ENCODE data around the gene NOL4L.

The NOL4L gene

DNA sequence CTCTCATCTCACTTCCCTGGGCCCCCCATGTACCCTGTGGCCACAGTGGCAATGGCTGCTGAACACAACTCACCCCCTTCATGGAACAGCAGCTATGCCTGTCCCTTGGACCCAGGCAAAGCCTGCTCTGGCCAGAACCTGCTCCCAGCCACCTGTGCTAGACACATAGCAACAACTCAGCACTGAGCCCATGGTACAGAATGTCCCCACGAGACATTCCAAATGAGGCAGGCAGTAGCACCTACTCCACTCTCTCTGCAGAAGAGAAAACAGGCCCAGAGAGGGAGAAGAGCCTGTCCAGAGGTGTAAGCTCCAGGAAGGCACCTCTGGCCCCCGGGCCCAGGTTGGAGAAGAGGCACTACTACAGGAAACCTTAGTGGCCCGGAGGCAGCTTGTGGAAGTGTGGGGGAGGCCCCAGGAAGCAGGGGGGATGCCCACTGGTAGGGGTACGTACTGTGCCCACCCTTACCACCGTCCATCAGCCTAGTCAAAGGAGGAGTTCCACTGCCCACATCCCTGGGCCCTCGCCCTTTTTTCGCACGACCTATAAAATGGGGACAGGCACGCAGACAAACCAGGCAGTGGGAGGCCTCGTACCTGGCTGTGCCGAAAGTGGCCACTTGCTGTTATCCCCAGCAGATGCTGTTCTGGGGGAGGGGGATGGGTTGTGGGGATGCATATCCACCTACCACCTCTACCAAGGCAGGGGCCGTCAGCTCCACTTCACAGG, 129.8 kb downstream of the NOL4L start:
- DNase-seq (ENCODE audit: low read depth), result no peak
- TF ChIP-seq MYC (IDR thresholded peaks at IDR 0.05; ENCODE audit: low read depth, low read length) (no peak), POLR2A (IDR thresholded peaks at IDR 0.05; ENCODE audit: extremely low read depth, insufficient read length) (no peak)
- TF ChIP-seq, protein P1, sequence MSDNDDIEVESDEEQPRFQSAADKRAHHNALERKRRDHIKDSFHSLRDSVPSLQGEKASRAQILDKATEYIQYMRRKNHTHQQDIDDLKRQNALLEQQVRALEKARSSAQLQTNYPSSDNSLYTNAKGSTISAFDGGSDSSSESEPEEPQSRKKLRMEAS (IDR thresholded peaks at IDR 0.05; ENCODE audit: low read depth, low read length), result no peak
- TF ChIP-seq, protein P2, sequence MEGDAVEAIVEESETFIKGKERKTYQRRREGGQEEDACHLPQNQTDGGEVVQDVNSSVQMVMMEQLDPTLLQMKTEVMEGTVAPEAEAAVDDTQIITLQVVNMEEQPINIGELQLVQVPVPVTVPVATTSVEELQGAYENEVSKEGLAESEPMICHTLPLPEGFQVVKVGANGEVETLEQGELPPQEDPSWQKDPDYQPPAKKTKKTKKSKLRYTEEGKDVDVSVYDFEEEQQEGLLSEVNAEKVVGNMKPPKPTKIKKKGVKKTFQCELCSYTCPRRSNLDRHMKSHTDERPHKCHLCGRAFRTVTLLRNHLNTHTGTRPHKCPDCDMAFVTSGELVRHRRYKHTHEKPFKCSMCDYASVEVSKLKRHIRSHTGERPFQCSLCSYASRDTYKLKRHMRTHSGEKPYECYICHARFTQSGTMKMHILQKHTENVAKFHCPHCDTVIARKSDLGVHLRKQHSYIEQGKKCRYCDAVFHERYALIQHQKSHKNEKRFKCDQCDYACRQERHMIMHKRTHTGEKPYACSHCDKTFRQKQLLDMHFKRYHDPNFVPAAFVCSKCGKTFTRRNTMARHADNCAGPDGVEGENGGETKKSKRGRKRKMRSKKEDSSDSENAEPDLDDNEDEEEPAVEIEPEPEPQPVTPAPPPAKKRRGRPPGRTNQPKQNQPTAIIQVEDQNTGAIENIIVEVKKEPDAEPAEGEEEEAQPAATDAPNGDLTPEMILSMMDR (IDR thresholded peaks at IDR 0.05; ENCODE audit: low read depth, low read length), result no peak
- no peak overlapping the region for H3K4me3 ChIP-seq (ENCODE audit: low read depth, low read length)

DNA sequence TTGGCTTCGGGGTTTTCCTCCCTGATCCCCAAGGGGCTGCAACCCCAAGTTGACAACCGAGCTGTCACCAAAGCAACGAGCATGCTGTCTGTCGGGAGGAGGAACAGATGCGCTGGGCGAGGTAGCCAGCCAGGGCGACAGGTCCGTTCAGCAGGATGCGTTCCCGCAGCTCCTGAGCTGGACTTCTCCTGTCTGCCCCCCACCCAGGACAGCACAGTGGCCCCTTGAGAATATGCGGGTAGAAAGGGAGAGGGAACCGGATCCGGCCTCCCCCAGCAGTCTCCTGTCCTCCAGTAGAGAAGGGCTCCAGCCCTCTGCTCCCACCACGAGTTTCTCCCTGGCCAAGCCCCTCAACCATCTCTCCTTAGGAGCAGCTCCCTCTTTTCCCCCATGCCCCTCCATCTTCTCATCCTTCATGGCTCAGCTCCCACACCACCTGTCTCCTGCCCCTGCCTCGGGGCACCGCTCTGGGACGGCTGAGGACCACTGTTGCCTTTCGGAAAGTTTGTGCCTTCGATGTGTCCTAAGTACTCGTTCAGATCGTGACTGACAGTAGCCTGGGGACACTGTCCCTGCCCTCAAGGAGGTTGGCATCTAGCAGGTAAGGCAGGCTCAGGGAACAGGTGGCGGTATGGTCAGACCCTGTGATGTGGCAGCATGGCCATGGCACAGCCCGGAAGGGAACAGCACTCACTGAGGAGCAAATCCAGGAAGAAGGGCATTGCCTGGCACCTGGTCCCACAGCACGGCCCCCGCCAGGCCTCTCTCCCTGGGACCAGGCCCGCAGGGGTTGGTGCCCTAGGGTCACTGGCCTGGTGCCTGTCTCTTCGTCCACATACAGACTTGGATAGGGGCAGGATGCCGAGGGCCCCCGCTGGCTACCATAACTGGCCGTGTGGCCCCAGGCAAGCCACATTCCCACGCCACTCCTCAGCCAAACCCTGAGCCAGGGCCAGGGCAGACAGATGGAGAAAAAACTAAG, 130.7 kb downstream of the NOL4L start:
- no peak overlapping the region for H3K4me3 ChIP-seq (ENCODE audit: low read depth, low read length)
- TF ChIP-seq, protein P2 (IDR thresholded peaks at IDR 0.05; ENCODE audit: low read depth, low read length), result no peak
- TF ChIP-seq MYC (IDR thresholded peaks at IDR 0.05; ENCODE audit: low read depth, low read length), result no peak
- TF ChIP-seq, protein P1 (IDR thresholded peaks at IDR 0.05; ENCODE audit: low read depth, low read length), result no peak
- TF ChIP-seq POLR2A (IDR thresholded peaks at IDR 0.05; ENCODE audit: extremely low read depth, insufficient read length), result no peak
- DNase-seq (ENCODE audit: low read depth), result no peak

- H3K4me3 ChIP-seq (ENCODE audit: low read depth, low read length), result no peak overlapping the region
- no peak for DNase-seq (ENCODE audit: low read depth)
- TF ChIP-seq, protein P1 (IDR thresholded peaks at IDR 0.05; ENCODE audit: low read depth, low read length), result no peak
- TF ChIP-seq MYC (IDR thresholded peaks at IDR 0.05; ENCODE audit: low read depth, low read length), result no peak
- TF ChIP-seq, protein P2 (IDR thresholded peaks at IDR 0.05; ENCODE audit: low read depth, low read length), result no peak
- no peak for TF ChIP-seq POLR2A (IDR thresholded peaks at IDR 0.05; ENCODE audit: extremely low read depth, insufficient read length)
Measured at GRCh38 chr20:32453467-32454163, 131.5 kb downstream of the NOL4L start.

- TF ChIP-seq, protein P2 (IDR thresholded peaks at IDR 0.05; ENCODE audit: low read depth, low read length), result no peak
- TF ChIP-seq POLR2A (IDR thresholded peaks at IDR 0.05; ENCODE audit: extremely low read depth, insufficient read length), result no peak
- TF ChIP-seq, protein P1 (IDR thresholded peaks at IDR 0.05; ENCODE audit: low read depth, low read length), result no peak
- TF ChIP-seq MYC (IDR thresholded peaks at IDR 0.05; ENCODE audit: low read depth, low read length), result no peak
- no peak for DNase-seq (ENCODE audit: low read depth)
- H3K4me3 ChIP-seq (ENCODE audit: low read depth, low read length), result no peak overlapping the region
Measured at GRCh38 chr20:32452776-32453466, 132.2 kb downstream of the NOL4L start.

Measured in NB4 (cell line).